ENCODE results near the gene TMEM9. TPM values are rescaled to one million over a fixed set of nuclear protein-coding genes. Genes with fewer than 3 reads are reported as not detected.

Gene TMEM9
- total and polyA plus RNA-seq, 2 donors (not counting 3 experiments of a cell fraction or from before 2014, with no cell fraction given): 39.3 to 96.1 TPM

DNA sequence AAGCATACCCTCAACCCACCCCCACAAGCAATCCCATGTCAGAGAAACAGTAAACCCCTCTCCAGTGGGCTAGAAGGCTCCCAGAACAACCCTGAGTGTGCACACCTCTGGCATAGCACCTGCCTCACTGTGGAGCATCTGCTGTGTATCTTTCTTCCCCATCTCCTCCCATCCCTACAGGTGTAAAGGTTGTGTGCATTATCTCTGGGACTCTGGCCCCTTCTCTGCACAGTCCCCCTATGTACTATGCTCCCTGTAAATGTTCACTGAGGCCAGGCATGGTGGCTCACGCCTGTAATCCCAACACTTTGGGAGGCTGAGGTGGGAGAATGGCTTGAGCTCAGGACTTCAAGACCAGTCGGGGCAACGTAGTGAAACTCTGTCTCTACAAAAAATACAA, 41.3 kb downstream of the TMEM9 start:
- Histone ChIP-seq H3K4me2 (ENCODE audit: insufficient read depth, low read length) (no peak overlapping the region), H3K9me1 (replicated peaks; ENCODE audit: control insufficient read depth, extremely low read depth, insufficient read depth, low read length) (no peaks in the 10 kb centered on the region), H3K27me3 (ENCODE audit: control insufficient read depth in 2 of 2, insufficient read depth in 2 of 2, low read length in 2 of 2) (peaks cover 18 to 34% of the 10 kb centered on the region in 2 experiments), H3K79me2 (ENCODE audit: control insufficient read depth, insufficient read depth, low read length) (no peaks in the 10 kb centered on the region), H3K9ac (replicated peaks; ENCODE audit: extremely low read depth, insufficient read depth, low read length) (no peak overlapping the region), H3K27ac (ENCODE audit: insufficient read depth, low read depth, low read length) (no peak overlapping the region), H3K9me3 (replicated peaks; ENCODE audit: control insufficient read depth, insufficient read depth, low read length) (no peaks in the 10 kb centered on the region), H3K4me1 (ENCODE audit: control insufficient read depth, extremely low read depth, insufficient read depth, low read length) (no peaks in the 10 kb centered on the region), H3K36me3 (ENCODE audit: control insufficient read depth in 2 of 2, extremely low read depth in 1 of 2, insufficient read depth in 2 of 2, low read length in 2 of 2) (no peaks in the 10 kb centered on the region), H3K4me3 (replicated peaks in 1 of 3; ENCODE audit: insufficient read depth in 1 of 3, low read depth in 1 of 3, low read length in 3 of 3) (no peak overlapping the region), H2AFZ (ENCODE audit: low read depth, low read length) (no peak overlapping the region), H4K20me1 (replicated peaks; ENCODE audit: control insufficient read depth, extremely low read depth, insufficient read depth, low read length) (no peaks in the 10 kb centered on the region)
- DNase-seq (ENCODE audit: low read depth, low spot score) (no peak), FAIRE-seq (no peak)
- ChIA-PET POLR2A (no interaction called here), CTCF (interaction anchor here (0.9 to 3.7 kb wide), 6 partner anchors 14 to 141 kb away, joined by 3 to 70 read pairs (median 8); no protein-coding TSS in a partner anchor)
- BruUV-seq (replicated peaks): no TSS peak
- TF ChIP-seq MAX (IDR thresholded peaks at IDR 0.05; ENCODE audit: insufficient read depth, insufficient read length) (no peak), MYC (IDR thresholded peaks at IDR 0.05; ENCODE audit: low read depth, low read length) (no peak), FOS (IDR thresholded peaks at IDR 0.05; ENCODE audit: borderline replicate concordance, insufficient read depth, low read length) (no peak), POLR2A (IDR thresholded peaks at IDR 0.05; ENCODE audit: low read depth, low read length) (no peak), GATA2 (IDR thresholded peaks at IDR 0.05; ENCODE audit: insufficient read depth, insufficient read length, low read depth, low read length) (no peak), POLR2AphosphoS5 (IDR thresholded peaks at IDR 0.05; ENCODE audit: insufficient read depth, low read depth, low read length) (no peak), EZH2 (IDR thresholded peaks at IDR 0.05; ENCODE audit: borderline replicate concordance, low read depth, low read length, severe bottlenecking) (no peak), JUN (IDR thresholded peaks at IDR 0.05; ENCODE audit: borderline replicate concordance, insufficient read depth, insufficient read length, low read depth) (no peak)
- TF ChIP-seq, protein P1, sequence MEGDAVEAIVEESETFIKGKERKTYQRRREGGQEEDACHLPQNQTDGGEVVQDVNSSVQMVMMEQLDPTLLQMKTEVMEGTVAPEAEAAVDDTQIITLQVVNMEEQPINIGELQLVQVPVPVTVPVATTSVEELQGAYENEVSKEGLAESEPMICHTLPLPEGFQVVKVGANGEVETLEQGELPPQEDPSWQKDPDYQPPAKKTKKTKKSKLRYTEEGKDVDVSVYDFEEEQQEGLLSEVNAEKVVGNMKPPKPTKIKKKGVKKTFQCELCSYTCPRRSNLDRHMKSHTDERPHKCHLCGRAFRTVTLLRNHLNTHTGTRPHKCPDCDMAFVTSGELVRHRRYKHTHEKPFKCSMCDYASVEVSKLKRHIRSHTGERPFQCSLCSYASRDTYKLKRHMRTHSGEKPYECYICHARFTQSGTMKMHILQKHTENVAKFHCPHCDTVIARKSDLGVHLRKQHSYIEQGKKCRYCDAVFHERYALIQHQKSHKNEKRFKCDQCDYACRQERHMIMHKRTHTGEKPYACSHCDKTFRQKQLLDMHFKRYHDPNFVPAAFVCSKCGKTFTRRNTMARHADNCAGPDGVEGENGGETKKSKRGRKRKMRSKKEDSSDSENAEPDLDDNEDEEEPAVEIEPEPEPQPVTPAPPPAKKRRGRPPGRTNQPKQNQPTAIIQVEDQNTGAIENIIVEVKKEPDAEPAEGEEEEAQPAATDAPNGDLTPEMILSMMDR (IDR thresholded peaks at IDR 0.05; ENCODE audit: extremely low read depth in 1 of 2, insufficient read depth in 1 of 2, low read depth in 1 of 2, low read length in 2 of 2): no peak
- dilution Hi-C loops (cut with MboI; ENCODE audit: extremely low pct_ligation_motif_present, low sequenced_read_pairs) (no loop called here), intact Hi-C loops (cut with micrococcal nuclease) (loop anchor here (5.0 to 10.0 kb wide), 4 partner anchors 71 to 558 kb away; partner anchors contain the start of genes INAVA and KIF14)
